OCI-LY3 (cell line): ENCODE measurements around the gene MYBPC1.
"Not testable (repeated sequence)": the region's sequence is repeated elsewhere in the genome, so short reads cannot be mapped to it uniquely, and the experiment has no call there.

Experiments
- H2AFZ ChIP-seq: fragments of 200-600, 300-600 bp; shearing (Covaris generic); 2 replicates; pipeline ENCODE4 v1.6.0; 2014; ENCODE audit warnings: antibody characterized with exemption, low read depth, low read length
- H3K27ac ChIP-seq: fragments of 200-600, 300-600 bp; sonication (generic); 2 replicates; pipeline ENCODE4 v1.5.1; 2014; ENCODE audit warnings: mild to moderate bottlenecking, low read length, moderate library complexity, mixed read lengths
- H3K27me3 ChIP-seq: fragments of 200-600, 300-600 bp; sonication (generic); 2 replicates; pipeline ENCODE4 v1.6.1; 2014; ENCODE audit warnings: low read depth, low read length, mixed read lengths
- H3K36me3 ChIP-seq: fragments of 200-600, 300-600 bp; sonication (generic); replicated peaks from 2 replicates; pipeline ENCODE3; 2014; ENCODE audit warnings: low read depth, low read length, mixed read lengths
- H3K4me1 ChIP-seq: fragments of 300-600, 200-600 bp; sonication (generic); 2 replicates; pipeline ENCODE4 v1.6.1; 2014; ENCODE audit warnings: low read length, mixed read lengths
- H3K4me2 ChIP-seq: fragments of 200-600, 300-600 bp; sonication (generic); 2 replicates; pipeline ENCODE4 v1.6.1; 2014; ENCODE audit warnings: low read length, mixed read lengths
- H3K4me3 ChIP-seq: fragments of 300-600, 200-600 bp; sonication (generic); 2 replicates; pipeline ENCODE4 v1.5.1; 2014; ENCODE audit warnings: antibody characterized with exemption, mild to moderate bottlenecking, low read length, moderate library complexity
- H3K79me2 ChIP-seq: fragments of 300-600, 200-600 bp; shearing (Covaris generic); 2 replicates; pipeline ENCODE4 v1.6.1; 2014; ENCODE audit warnings: mild to moderate bottlenecking, low read length, mixed read lengths
- H3K9ac ChIP-seq: fragments of 300-600, 200-600 bp; shearing (Covaris generic); 2 replicates; pipeline ENCODE4 v1.6.0; 2014; ENCODE audit warnings: mild to moderate bottlenecking, low read length, moderate library complexity
- H3K9me3 ChIP-seq: fragments of 200-600, 300-600 bp; shearing (Covaris generic); 2 replicates; pipeline ENCODE4 v1.6.1; 2014; ENCODE audit warnings: low read length, mixed read lengths; ENCODE audit not compliant: insufficient read depth
- H4K20me1 ChIP-seq: fragments of 200-600, 300-600 bp; sonication (generic); 2 replicates; pipeline ENCODE4 v1.6.1; 2016; ENCODE audit warnings: low read length, mixed read lengths; ENCODE audit not compliant: insufficient read depth
- CTCF ChIP-seq: fragments of 200-600, 300-600 bp; sonication (generic); IDR thresholded peaks from 2 replicates; pipeline ENCODE4 v1.5.1; 2014; ENCODE audit warnings: antibody characterized with exemption, low read length, low read depth
- EZH2phosphoT487 ChIP-seq: fragments of 200-600 bp; shearing (Covaris generic); IDR thresholded peaks from 2 replicates; pipeline ENCODE4 v1.6.1; 2018; ENCODE audit warnings: antibody characterized with exemption, mixed run types, low read depth

MYBPC1 gene

GRCh38 chr12:101671157-101671791 lies 76.5 kb downstream of the MYBPC1 start:
- H2AFZ ChIP-seq, result no peak overlapping the region

GRCh38 chr12:101671833-101672232 lies 77.1 kb downstream of the MYBPC1 start:
- no peak overlapping the region for H2AFZ ChIP-seq
- peaks cover 23% of the 10 kb centered on the region for H3K4me1 ChIP-seq
- TF ChIP-seq EZH2phosphoT487, result no peak
- peak overlapping the region; percentile 74 for H3K4me2 ChIP-seq
- peaks cover 43% of the 10 kb centered on the region for H3K27me3 ChIP-seq
- H4K20me1 ChIP-seq, result no peaks in the 10 kb centered on the region
- H3K9ac ChIP-seq, result peak overlapping the region; percentile 10; the same call in 1 of the 2 replicates
- H3K36me3 ChIP-seq, result no peaks in the 10 kb centered on the region
- no peaks in the 10 kb centered on the region for H3K79me2 ChIP-seq
- peak overlapping the region; percentile 51 for H3K4me3 ChIP-seq
- no peaks in the 10 kb centered on the region for H3K9me3 ChIP-seq
- no peak overlapping the region for H3K27ac ChIP-seq

More at GRCh38 chr12:101671157-101671791, 76.5 kb downstream of the MYBPC1 start:
- Histone ChIP-seq H3K79me2 (no peaks in the 10 kb centered on the region), H4K20me1 (no peaks in the 10 kb centered on the region), H3K4me3 (peak overlapping the region; percentile 51), H3K4me2 (peak overlapping the region; percentile 74), H3K36me3 (no peaks in the 10 kb centered on the region), H3K9ac (peak overlapping the region; percentile 10; the same call in 1 of the 2 replicates), H3K27ac (no peak overlapping the region), H3K9me3 (no peaks in the 10 kb centered on the region), H3K4me1 (peaks cover 23% of the 10 kb centered on the region), H3K27me3 (peaks cover 47% of the 10 kb centered on the region)
- TF ChIP-seq CTCF, result no peak
- no peak for TF ChIP-seq EZH2phosphoT487

GRCh38 chr12:101675555-101675954 lies 80.8 kb downstream of the MYBPC1 start:
- Histone ChIP-seq H3K4me3 (no peak overlapping the region), H3K36me3 (no peaks in the 10 kb centered on the region), H3K4me1 (peaks cover 22% of the 10 kb centered on the region), H3K4me2 (no peak overlapping the region), H2AFZ (no peak overlapping the region), H3K27ac (no peak overlapping the region), H4K20me1 (no peaks in the 10 kb centered on the region), H3K79me2 (no peaks in the 10 kb centered on the region), H3K9ac (no peak overlapping the region), H3K27me3 (peaks cover 45% of the 10 kb centered on the region), H3K9me3 (no peaks in the 10 kb centered on the region)
- TF ChIP-seq CTCF (no peak), EZH2phosphoT487 (no peak)

- not testable (repeated sequence) for H3K36me3 ChIP-seq, H2AFZ ChIP-seq, H3K27ac ChIP-seq, H4K20me1 ChIP-seq, H3K9me3 ChIP-seq, H3K79me2 ChIP-seq, H3K4me3 ChIP-seq, H3K4me2 ChIP-seq, H3K9ac ChIP-seq
- peaks cover 42% of the 10 kb centered on the region for H3K27me3 ChIP-seq
- H3K4me1 ChIP-seq, result peaks cover 13% of the 10 kb centered on the region
Measured at GRCh38 chr12:101676497-101676896, 81.7 kb downstream of the MYBPC1 start.

GRCh38 chr12:101678081-101678480 lies 83.3 kb downstream of the MYBPC1 start:
- Histone ChIP-seq H3K27ac (no peak overlapping the region), H3K4me2 (no peak overlapping the region), H3K36me3 (no peaks in the 10 kb centered on the region), H3K27me3 (peaks cover 37% of the 10 kb centered on the region), H4K20me1 (no peaks in the 10 kb centered on the region), H3K79me2 (no peaks in the 10 kb centered on the region), H2AFZ (no peak overlapping the region), H3K4me3 (no peak overlapping the region), H3K9me3 (no peaks in the 10 kb centered on the region), H3K4me1 (0 out of 2 replicates have a peak, but pooled peaks cover 5% of the 10 kb centered on the region), H3K9ac (no peak overlapping the region)
- no peak for TF ChIP-seq CTCF
